ENCODE measurements around the gene PTPRD. TPM values are rescaled to one million over a fixed set of nuclear protein-coding genes. Genes with fewer than 3 reads are reported as not detected.

PTPRD gene
- total and polyA plus RNA-seq, 2 donors (not counting 1 experiment from before 2014, with no cell fraction given), result not detected

DNA sequence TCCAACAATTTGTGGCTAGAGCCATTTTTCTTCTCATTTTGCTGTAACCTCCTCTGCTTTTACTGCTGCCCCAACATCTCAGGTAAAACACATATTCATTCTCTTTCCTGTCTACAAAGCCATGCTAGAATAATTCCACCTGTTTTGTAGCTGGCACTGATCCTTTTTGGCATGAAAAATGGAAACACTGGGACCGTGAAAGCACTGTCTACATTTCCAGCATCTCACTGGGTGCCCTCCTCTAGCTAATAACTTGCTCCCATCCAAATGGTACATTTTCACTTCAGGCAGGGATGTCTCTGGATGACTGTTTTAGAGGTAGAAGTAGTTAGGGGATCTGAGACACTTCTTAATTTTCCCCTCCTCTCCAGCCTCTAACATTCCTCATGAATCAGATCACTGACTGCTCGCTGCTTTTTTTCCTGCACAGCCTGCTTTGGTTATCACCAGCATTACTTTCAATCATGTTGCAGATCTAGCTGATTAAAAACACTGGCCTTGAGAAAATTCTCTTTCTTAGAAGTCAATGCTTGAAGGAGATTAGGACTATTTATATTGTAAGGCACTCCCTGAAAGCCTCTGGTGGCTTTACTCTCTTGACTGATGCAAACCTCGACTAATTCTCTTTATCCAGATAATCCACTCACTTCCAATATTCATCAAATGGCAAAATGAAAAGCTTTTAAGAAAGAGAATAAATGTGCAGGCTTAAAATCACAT lies 1500.6 kb downstream of the PTPRD start:
- H3K4me3 ChIP-seq (ENCODE audit: control extremely low read depth in 1 of 5, extremely low read depth in 1 of 5, insufficient read depth in 1 of 5, low read depth in 2 of 5, low read length in 4 of 5), result no peak overlapping the region
- H3K36me3 ChIP-seq (replicated peaks in 1 of 2; ENCODE audit: control extremely low read depth in 1 of 2, control insufficient read depth in 1 of 2, extremely low read depth in 1 of 2, insufficient read depth in 2 of 2, low read length in 1 of 2), result no peaks in the 10 kb centered on the region
- H4K20me1 ChIP-seq (ENCODE audit: control insufficient read depth, insufficient read depth, low read length, poor library complexity, severe bottlenecking), result no peaks in the 10 kb centered on the region
- ATAC-seq (ENCODE audit: low read depth), result no peak
- no peak overlapping the region for H3K4me3 Mint-ChIP-seq
- H3K27ac ChIP-seq (ENCODE audit: low read length in 2 of 2), result no peak overlapping the region
- H3K27me3 ChIP-seq (replicated peaks in 1 of 4; ENCODE audit: control extremely low read depth in 1 of 4, control insufficient read depth in 3 of 4, insufficient read depth in 4 of 4, low read length in 3 of 4), result no peaks in the 10 kb centered on the region
- no peaks in the 10 kb centered on the region for H3K4me1 ChIP-seq (ENCODE audit: control insufficient read depth in 2 of 2, insufficient read depth in 2 of 2, low read length in 2 of 2)
- ChIA-PET POLR2A (no interaction called here), CTCF (interaction anchor here (0.7 kb wide), 1 partner anchor 11 kb away, joined by 3 read pairs; no protein-coding TSS in a partner anchor)
- H3K9me3 ChIP-seq (ENCODE audit: control extremely low read depth in 1 of 3, control insufficient read depth in 2 of 3, insufficient read depth in 1 of 3, low read length in 2 of 3), result no peaks in the 10 kb centered on the region
- no peak overlapping the region for H3K27ac Mint-ChIP-seq
- no peaks in the 10 kb centered on the region for H3K27me3 Mint-ChIP-seq
- H3K9me3 Mint-ChIP-seq (ENCODE audit: insufficient read depth), result no peaks in the 10 kb centered on the region
- no peak overlapping the region for H3K4me2 ChIP-seq (replicated peaks; ENCODE audit: low read depth, low read length, poor library complexity, severe bottlenecking)
- H3K9ac ChIP-seq (ENCODE audit: low read length), result no peak overlapping the region
- H3K79me2 ChIP-seq (ENCODE audit: control insufficient read depth, insufficient read depth, low read length), result no peaks in the 10 kb centered on the region
- no peak for DNase-seq
- no peaks in the 10 kb centered on the region for H3K4me1 Mint-ChIP-seq
- intact Hi-C loops (cut with micrococcal nuclease), result no loop called here
- TF ChIP-seq EZH2 (IDR thresholded peaks at IDR 0.05; ENCODE audit: borderline replicate concordance, insufficient read depth, low read depth, low read length, poor library complexity, severe bottlenecking), result no peak
- TF ChIP-seq, protein P1, sequence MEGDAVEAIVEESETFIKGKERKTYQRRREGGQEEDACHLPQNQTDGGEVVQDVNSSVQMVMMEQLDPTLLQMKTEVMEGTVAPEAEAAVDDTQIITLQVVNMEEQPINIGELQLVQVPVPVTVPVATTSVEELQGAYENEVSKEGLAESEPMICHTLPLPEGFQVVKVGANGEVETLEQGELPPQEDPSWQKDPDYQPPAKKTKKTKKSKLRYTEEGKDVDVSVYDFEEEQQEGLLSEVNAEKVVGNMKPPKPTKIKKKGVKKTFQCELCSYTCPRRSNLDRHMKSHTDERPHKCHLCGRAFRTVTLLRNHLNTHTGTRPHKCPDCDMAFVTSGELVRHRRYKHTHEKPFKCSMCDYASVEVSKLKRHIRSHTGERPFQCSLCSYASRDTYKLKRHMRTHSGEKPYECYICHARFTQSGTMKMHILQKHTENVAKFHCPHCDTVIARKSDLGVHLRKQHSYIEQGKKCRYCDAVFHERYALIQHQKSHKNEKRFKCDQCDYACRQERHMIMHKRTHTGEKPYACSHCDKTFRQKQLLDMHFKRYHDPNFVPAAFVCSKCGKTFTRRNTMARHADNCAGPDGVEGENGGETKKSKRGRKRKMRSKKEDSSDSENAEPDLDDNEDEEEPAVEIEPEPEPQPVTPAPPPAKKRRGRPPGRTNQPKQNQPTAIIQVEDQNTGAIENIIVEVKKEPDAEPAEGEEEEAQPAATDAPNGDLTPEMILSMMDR (IDR thresholded peaks at IDR 0.05), result no peak
- H2AFZ ChIP-seq (ENCODE audit: insufficient read depth, low read depth, low read length, poor library complexity, severe bottlenecking), result no peak overlapping the region
- 100% methylated on average over 1 of the region's 3 CpGs for WGBS (ENCODE audit: insufficient coverage)

DNA sequence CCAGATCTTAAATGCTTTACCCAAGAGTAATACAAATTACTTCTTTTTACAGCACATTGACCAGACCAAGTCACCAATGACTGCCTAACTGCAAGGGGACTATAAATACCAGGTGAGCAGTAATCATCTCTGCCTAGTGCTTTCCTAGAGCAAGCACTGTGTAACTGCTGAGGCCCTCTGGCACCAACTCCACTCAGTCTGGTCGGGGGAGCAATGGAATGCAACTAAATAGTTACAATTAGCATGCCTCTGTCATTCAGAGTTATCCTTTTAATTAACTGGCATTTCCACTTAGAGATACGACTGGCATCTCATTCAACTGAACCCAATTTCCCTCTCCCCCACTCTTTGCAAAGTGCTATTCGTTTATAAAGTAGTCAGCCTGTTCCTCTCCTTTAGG lies 1504.2 kb downstream of the PTPRD start:
- no peak overlapping the region for H3K27ac Mint-ChIP-seq
- intact Hi-C loops (cut with micrococcal nuclease), result no loop called here

More for the DNA sequence above, 1504.2 kb downstream of the PTPRD start:
- H3K9me3 ChIP-seq (ENCODE audit: control extremely low read depth in 1 of 3, control insufficient read depth in 2 of 3, insufficient read depth in 1 of 3, low read length in 2 of 3), result no peaks in the 10 kb centered on the region
- H3K36me3 ChIP-seq (replicated peaks in 1 of 2; ENCODE audit: control extremely low read depth in 1 of 2, control insufficient read depth in 1 of 2, extremely low read depth in 1 of 2, insufficient read depth in 2 of 2, low read length in 1 of 2), result no peaks in the 10 kb centered on the region
- Mint-ChIP-seq H3K4me3 (no peak overlapping the region), H3K4me1 (no peaks in the 10 kb centered on the region), H3K9me3 (ENCODE audit: insufficient read depth) (no peaks in the 10 kb centered on the region), H3K27me3 (no peaks in the 10 kb centered on the region)
- ChIA-PET CTCF (no interaction called here), POLR2A (no interaction called here)
- no peak overlapping the region for H2AFZ ChIP-seq (ENCODE audit: insufficient read depth, low read depth, low read length, poor library complexity, severe bottlenecking)
- H3K79me2 ChIP-seq (ENCODE audit: control insufficient read depth, insufficient read depth, low read length), result no peaks in the 10 kb centered on the region
- TF ChIP-seq EZH2 (IDR thresholded peaks at IDR 0.05; ENCODE audit: borderline replicate concordance, insufficient read depth, low read depth, low read length, poor library complexity, severe bottlenecking), result no peak
- TF ChIP-seq, protein P1 (IDR thresholded peaks at IDR 0.05), result no peak
- no peak overlapping the region for H3K4me2 ChIP-seq (replicated peaks; ENCODE audit: low read depth, low read length, poor library complexity, severe bottlenecking)
- H4K20me1 ChIP-seq (ENCODE audit: control insufficient read depth, insufficient read depth, low read length, poor library complexity, severe bottlenecking), result no peaks in the 10 kb centered on the region
- ATAC-seq (ENCODE audit: low read depth) (no peak), DNase-seq (no peak)
- H3K4me1 ChIP-seq (ENCODE audit: control insufficient read depth in 2 of 2, insufficient read depth in 2 of 2, low read length in 2 of 2), result no peaks in the 10 kb centered on the region
- H3K27me3 ChIP-seq (replicated peaks in 1 of 4; ENCODE audit: control extremely low read depth in 1 of 4, control insufficient read depth in 3 of 4, insufficient read depth in 4 of 4, low read length in 3 of 4), result no peaks in the 10 kb centered on the region
- no peak overlapping the region for H3K9ac ChIP-seq (ENCODE audit: low read length)
- WGBS (ENCODE audit: insufficient coverage), result no CpG with 5 or more reads among the region's 3 CpGs
- H3K4me3 ChIP-seq (ENCODE audit: control extremely low read depth in 1 of 5, extremely low read depth in 1 of 5, insufficient read depth in 1 of 5, low read depth in 2 of 5, low read length in 4 of 5), result no peak overlapping the region
- no peak overlapping the region for H3K27ac ChIP-seq (ENCODE audit: low read length in 2 of 2)

Measured in B cell (primary cell).